GM18505 (cell line): ENCODE data around the gene GCH1.

Experiments
- ATAC-seq: cut with Tn5 transposase; IDR thresholded peaks from one replicate; pipeline ENCODE4 v1.9.1; 2021; ENCODE audit not compliant: unreplicated experiment
- POLR2A ChIP-seq: IDR thresholded peaks from 4 replicates; pipeline ENCODE4 v1.6.1; 2011; ENCODE audit warnings: borderline replicate concordance; ENCODE audit not compliant: insufficient read depth, insufficient read length; ENCODE audit errors: extremely low read depth

The GCH1 gene

GRCh38 chr14:54902521-54903420 lies at the start of gene GCH1:
GCH1 (minus strand) TSS chr14:54902826; CDS start chr14:54902663, 163 bp downstream.
- peak; percentile 84 for ATAC-seq
- TF ChIP-seq POLR2A = peak; percentile 99

- no peak for TF ChIP-seq POLR2A
- no peak for ATAC-seq
Observed at GRCh38 chr14:54947230-54947629, 44.6 kb upstream of the GCH1 start.

- no peak for TF ChIP-seq POLR2A
- no peak for ATAC-seq
Observed at GRCh38 chr14:54946500-54946899, 43.9 kb upstream of the GCH1 start.

- ATAC-seq = no peak
- no peak for TF ChIP-seq POLR2A
Observed at GRCh38 chr14:54944737-54945391, 42.2 kb upstream of the GCH1 start.

DNA sequence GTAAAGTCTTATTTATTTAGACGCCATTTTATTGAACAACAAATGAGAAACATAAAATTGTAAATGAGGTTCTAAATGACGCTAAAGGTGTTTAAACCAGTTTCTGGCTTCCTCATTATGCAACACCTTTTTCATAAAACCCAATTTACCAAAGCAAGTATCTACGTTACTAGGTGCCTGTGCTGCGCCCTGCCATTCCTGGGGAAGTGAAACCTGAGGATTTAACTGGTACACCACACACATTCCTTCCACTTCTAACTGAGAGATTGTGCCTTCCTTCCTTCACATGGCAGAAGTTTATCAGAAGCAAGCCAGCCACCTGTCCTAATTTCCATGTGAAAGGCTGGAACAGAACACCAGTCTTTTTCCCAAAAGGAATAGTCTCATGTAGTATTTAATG lies 40.3 kb upstream of the GCH1 start:
- TF ChIP-seq POLR2A = no peak
- ATAC-seq = no peak

GRCh38 chr14:54936816-54937215 lies 34.2 kb upstream of the GCH1 start:
- ATAC-seq = no peak
- no peak for TF ChIP-seq POLR2A

DNA sequence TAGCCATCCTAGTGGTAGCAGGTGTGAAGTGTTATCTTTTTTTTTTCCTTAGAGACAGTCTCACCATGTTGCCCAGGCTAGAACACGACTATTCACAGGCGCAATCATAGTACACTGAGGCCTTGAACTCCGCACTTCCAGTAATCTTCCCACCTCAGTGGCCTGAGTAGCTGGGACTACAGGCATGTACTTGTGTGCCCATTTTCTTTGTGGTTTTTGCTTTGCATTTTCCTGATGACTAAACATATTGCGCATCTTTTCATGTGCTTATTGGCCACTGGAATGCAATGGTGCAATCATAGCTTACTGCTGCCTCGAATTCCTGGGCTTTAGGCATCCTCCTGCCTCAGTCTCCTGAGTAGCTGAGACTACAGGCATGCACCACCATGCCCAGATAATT lies 33.3 kb upstream of the GCH1 start:
- ATAC-seq = no peak
- TF ChIP-seq POLR2A = no peak

GRCh38 chr14:54935100-54935499 lies 32.5 kb upstream of the GCH1 start:
- no peak for TF ChIP-seq POLR2A
- no peak for ATAC-seq

- no peak for ATAC-seq
Observed at GRCh38 chr14:54933006-54933405, 30.4 kb upstream of the GCH1 start.

GRCh38 chr14:54931598-54932340 lies 29.1 kb upstream of the GCH1 start:
- TF ChIP-seq POLR2A = no peak
- ATAC-seq = no peak

More at GRCh38 chr14:54933006-54933405, 30.4 kb upstream of the GCH1 start:
- TF ChIP-seq POLR2A = no peak

DNA sequence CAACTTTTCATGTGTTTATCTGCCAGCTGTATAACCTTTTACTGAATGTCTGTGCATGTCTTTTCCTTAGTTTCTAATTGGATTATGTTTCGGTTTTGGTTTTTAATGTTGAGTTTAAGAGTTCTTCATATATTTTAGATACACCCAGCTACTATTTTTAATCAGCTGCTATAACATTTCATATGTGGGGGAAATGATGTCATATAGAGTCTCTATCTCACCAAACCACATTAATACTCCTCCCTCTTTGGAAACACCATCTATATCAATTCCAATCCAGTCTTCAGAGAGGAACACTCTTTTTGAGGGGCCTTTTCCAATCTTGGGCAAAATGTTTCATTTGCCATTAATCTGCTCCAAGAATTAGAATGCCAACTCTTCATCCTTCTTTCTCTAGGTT lies 28.5 kb upstream of the GCH1 start:
- ATAC-seq = no peak
- no peak for TF ChIP-seq POLR2A

GRCh38 chr14:54929556-54929955 lies 26.9 kb upstream of the GCH1 start:
- ATAC-seq = no peak
- TF ChIP-seq POLR2A = no peak

- no peak for ATAC-seq
Observed at GRCh38 chr14:54928216-54928615, 25.6 kb upstream of the GCH1 start.

More at GRCh38 chr14:54928216-54928615, 25.6 kb upstream of the GCH1 start:
- no peak for TF ChIP-seq POLR2A
